ENCODE measurements around the gene NTNG1.

Gene NTNG1

DNA sequence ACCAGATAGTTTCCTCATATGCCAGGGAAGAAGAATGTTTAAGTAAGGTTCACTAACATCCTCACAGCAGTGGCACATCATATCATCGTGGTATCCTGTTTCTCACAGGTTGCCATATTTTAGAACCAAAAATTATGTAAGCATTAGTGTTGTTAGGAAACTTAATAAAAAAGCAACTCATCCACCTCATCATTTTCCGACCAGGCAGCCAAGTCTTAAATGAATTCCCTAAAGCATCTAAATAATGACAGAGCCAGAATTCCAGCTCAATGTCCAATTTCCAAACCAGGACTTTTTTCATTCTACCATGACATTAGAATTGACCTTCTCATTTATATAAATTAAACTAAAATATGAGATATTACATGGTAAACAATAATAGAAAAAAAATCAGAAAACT, 272.7 kb downstream of the NTNG1 start:
- no peak for DNase-seq (ENCODE audit: low read depth)

- no peak for DNase-seq (ENCODE audit: low read depth)
Observed at GRCh38 chr1:107413951-107414350, 273.1 kb downstream of the NTNG1 start.

DNA sequence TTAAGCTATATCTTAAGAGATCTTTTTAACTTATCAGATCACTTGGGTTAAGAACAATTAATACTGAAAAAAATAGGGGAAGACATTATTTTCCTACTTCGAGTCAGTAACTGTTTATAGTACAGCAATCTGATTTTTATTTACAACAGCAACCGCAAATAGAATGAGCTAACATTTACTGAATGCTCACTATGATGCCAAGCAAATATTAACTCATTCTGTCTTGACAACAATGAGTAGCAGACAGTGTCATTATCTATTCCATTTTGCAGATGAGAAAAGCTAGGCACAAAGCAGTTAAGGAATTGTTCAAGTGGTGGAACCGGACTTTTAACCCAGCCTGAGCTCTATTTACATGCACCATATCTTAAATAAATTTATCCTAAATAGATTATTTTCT, 273.7 kb downstream of the NTNG1 start:
- no peak for DNase-seq (ENCODE audit: low read depth)

GRCh38 chr1:107415241-107415640, 274.4 kb downstream of the NTNG1 start:
- peak; percentile 14 for DNase-seq (ENCODE audit: low read depth)

DNA sequence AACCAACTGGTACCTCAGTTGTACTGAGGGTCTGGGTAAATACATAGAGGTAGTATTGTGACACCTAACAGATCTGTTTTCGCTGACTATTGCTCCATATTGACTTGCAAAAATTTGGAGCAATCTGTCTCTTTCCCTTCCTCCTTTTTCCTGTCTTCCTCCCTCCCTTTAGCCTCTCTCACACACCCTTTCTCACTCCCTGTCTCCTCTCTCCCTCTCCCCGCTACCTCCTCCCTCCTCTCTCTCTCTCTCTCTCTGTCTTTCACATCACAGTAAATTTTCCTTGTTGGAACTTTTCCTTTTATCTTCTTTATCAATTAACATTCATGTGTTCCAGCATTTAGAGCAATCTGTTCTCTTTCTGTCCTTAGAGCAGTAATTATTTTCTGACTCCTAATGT, 278.2 kb downstream of the NTNG1 start:
- no peak for DNase-seq (ENCODE audit: low read depth)

DNA sequence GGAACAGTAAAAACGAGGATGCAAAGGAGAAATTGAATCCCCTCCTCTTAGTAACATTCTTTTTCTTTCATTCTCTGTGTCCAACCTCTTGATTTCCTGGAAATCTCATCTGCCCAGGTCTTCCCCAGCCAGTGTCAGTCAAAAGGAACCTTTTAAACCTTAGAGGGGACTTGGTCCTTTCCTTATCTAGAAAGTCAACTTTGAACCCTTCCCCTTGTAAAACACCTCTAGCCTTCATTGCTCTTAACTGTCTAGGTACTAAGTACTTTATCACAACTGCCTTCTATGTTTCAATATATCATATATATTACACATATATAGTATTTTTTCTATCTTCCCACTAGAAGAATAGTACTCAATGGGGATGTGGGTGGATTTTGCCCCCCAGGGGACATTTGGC, 282.1 kb downstream of the NTNG1 start:
- no peak for DNase-seq (ENCODE audit: low read depth)

DNA sequence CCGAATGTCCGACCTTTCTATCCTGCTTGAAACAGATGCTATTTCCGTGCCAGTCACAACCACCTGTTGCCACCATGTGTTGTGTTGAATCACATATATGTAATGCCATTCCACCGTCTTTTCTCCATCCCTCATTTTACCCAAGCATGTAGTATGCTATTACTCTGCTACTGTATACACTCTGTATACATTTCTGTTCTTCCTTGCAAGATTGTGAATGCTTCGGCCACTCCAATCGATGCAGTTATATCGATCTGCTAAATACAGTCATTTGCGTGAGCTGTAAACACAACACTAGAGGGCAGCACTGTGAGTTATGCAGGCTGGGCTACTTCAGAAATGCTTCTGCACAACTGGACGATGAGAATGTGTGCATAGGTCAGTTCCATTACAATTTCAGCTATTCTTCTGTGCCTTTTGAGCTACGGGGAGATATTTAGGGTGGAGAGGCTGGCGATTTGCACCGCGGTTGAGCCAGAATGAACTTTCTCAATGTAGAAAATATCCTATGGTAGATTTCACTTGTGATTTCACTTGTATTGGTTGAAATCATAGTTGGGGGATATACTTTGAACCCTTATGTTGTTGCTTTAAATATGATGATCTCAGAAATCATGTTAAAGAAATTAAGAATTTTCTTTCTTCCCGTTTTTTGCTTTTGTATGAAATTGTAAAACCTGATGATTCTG, 289.8 kb downstream of the NTNG1 start:
- DNase-seq (ENCODE audit: low read depth): no peak

DNA sequence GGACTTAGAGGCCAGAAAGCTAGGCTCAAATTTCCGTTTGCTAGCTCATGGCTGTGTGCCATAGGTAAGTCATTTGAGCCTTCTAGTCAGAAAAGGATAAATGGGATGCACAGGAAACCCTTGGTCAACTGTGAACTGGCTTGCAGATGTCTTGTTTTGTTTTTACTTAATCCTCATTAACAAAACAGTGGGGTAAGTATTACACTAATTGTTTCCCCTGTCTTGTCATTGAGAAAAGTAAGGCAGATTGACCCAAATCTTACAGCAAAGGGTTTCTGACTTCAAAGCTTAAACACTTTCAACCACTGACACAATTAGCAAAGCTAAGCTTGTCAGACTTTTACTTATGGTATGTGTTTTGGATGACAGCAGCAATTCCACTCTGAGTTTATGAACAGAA, 291.3 kb downstream of the NTNG1 start:
- no peak for DNase-seq (ENCODE audit: low read depth)

GRCh38 chr1:107433068-107433467, 292.2 kb downstream of the NTNG1 start:
- DNase-seq (ENCODE audit: low read depth): no peak

DNA sequence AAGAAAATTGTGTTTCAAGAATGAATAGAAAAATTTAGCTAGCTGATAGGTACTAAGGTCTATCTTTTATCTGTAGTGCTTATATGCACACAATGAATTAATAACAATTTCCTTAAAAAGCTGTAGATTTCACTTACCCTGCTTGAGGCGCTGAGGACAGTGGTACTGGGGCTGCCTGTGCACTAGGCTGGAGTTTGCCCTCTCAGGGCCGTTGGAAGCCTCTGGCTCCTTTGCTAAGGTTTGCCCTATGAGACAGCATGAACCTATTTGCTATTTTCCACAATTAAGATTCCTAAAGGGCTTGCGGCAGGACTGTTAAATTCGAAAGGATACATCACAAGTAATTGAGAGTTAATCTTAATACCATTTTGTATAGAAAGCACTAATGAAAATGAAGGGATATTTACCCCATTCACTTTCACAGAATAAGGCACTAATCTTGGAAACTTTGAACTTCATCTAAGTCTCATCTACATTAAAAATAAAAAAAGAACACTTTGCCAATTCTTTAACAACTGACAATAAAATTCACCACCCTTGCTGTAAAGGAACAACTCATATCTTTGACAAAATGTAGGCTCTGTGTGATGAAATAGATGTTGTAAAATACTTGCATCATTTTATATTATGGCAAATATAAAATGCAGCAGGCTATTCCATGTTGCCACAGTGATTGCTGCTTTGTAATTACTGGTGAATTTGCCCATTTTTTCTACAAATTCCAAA, 293.0 kb downstream of the NTNG1 start:
- no peak for DNase-seq (ENCODE audit: low read depth)

DNA sequence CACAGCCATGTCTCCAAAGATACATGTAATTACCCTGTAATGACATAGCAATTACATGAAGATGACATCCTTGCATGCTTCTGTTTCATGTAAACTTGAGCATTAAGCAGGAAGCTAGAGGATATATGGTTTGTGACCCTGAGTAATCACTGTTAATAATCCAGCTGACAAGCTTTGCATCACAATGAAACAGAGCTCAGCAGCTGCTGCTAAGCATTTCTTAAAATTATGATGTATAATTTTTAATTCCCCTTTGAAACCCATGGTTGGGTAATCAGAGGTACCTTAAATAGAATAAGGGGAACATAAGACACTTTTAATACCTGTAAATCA, 293.5 kb downstream of the NTNG1 start:
- DNase-seq (ENCODE audit: low read depth): no peak

- no peak for DNase-seq (ENCODE audit: low read depth)
Observed at GRCh38 chr1:107436552-107437241, 295.9 kb downstream of the NTNG1 start.

DNA sequence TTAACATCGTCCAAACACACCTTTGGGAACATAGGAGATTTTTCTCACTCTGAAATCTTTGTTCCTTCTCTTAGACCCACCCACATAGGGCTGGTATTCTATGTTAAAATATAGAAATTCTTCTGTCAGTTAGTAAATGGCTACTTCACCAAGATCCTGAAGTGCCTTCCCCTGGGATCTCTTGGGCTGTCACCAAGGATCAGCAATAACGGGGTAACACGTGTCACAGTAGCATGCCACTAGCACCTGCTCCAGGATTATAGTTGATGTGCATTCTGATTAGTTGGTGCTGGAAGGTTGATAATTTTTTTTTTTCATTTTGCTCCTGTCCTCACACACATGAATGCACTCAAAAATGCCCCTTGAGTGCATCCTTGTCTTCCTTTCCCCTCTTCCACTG, 298.7 kb downstream of the NTNG1 start:
- DNase-seq (ENCODE audit: low read depth): no peak

DNA sequence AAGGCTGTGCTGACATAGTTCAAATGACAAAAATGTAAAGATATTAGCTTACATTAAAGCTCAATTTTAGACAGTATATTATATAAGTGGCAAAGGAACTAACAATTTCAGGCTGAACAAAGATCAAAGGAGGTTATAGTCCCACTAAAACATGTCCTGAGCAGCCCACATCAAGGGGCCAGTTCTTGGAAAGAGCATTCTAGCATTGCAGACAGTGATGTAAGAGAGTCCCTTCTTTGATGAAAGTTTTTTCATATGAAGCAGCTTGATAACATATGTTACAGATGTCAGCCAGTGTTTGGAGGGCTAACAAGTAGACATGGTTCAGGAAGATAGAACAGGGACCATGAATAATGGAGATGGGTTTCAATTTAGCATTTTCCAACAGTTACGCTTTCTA, 301.7 kb downstream of the NTNG1 start:
- DNase-seq (ENCODE audit: low read depth): no peak

DNA sequence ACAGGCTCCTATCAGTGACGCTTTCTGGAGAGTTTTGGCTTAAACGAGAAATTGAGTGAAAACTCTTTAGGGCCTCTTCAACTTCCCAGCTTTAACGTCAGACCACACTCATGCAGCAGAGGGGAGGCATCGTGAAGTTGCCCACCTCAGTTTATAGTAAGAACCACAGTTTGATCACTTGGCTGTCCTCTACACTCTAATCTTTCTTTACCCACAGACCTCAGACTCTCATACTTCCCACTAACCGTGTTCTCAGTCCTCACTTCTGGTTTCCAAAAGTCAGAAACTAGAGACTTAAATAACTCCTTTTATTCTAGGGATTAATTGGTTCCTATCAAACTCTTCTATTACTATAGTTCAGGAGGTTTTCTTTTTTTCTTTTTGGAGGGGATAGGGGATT, 302.2 kb downstream of the NTNG1 start:
- DNase-seq (ENCODE audit: low read depth): no peak

DNA sequence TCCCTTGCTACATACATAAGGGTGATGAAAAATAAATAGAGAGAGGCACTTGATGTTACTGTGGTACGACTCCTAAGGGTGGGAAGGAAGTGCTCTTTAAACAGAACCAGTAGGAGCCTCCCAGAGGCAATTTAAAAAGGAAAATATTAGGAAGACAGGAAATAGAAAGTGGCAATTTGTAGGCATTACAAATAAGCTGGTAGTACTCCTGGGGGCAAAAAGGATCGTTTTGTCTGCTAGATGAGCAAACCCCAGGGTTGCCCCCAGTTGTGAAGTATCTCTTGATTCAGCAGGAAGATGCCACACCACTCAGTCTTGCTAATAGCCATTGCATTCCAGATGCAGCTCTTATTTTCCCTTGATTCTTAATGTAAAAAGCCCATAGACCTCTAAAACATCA, 303.0 kb downstream of the NTNG1 start:
- DNase-seq (ENCODE audit: low read depth): no peak

- no peak for DNase-seq (ENCODE audit: low read depth)
Observed at GRCh38 chr1:107444302-107444701, 303.5 kb downstream of the NTNG1 start.

GRCh38 chr1:107449326-107449725, 308.5 kb downstream of the NTNG1 start:
- DNase-seq (ENCODE audit: low read depth): no peak

- DNase-seq (ENCODE audit: low read depth): no peak
Observed at GRCh38 chr1:107450899-107451664, 310.2 kb downstream of the NTNG1 start.

- DNase-seq (ENCODE audit: low read depth): no peak
Observed at GRCh38 chr1:107451715-107452114, 310.9 kb downstream of the NTNG1 start.

- no peak for DNase-seq (ENCODE audit: low read depth)
Observed at GRCh38 chr1:107454791-107455190, 314.0 kb downstream of the NTNG1 start.

DNA sequence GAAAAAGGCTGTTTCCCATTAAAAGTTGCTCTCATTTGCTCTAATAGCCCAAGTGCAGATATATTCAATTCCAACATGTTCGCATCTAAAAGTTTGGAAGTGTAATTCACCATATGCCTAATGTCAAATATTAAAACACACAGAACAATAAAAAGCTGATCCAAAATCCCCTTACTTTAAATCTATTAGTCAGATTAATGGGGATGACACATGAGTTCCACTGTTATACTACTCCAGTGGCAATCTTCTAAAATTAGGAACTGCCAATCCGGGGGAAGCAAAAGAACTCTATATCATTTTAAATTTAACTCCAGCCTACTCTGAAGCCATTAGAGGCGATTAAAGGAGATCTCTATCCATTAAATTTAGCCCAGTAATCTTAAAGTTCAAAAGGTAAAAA, 317.1 kb downstream of the NTNG1 start:
- DNase-seq (ENCODE audit: low read depth): no peak

Measured in non-pigmented ciliary epithelial cell (primary cell).